ENCODE results near the gene ITPR2. TPM values are rescaled to one million over a fixed set of nuclear protein-coding genes. Genes with fewer than 3 reads are reported as not detected.

Gene ITPR2
- total RNA-seq, 1 experiment from 2014 or later: 4.0 TPM

- Histone ChIP-seq H3K27me3 (ENCODE audit: low read length) (no peaks in the 10 kb centered on the region), H3K4me2 (ENCODE audit: low read length) (peak overlapping the region; percentile 48), H3F3A (ENCODE audit: low read length, unreplicated experiment) (peaks cover 4% of the 10 kb centered on the region), H3K4me3 (ENCODE audit: low read length) (no peak overlapping the region), H3K79me2 (ENCODE audit: low read length) (no peaks in the 10 kb centered on the region), H3K9me3 (ENCODE audit: low read length) (no peaks in the 10 kb centered on the region), H3K4me1 (ENCODE audit: insufficient read depth, low read length) (peaks cover 47% of the 10 kb centered on the region), H3K9me2 (replicated peaks; ENCODE audit: low read length) (no peaks in the 10 kb centered on the region), H4K20me1 (ENCODE audit: low read length) (no peaks in the 10 kb centered on the region), H3K36me3 (ENCODE audit: low read depth, low read length) (no peaks in the 10 kb centered on the region), H2AFZ (ENCODE audit: low read length) (no peak overlapping the region), H3K27ac (ENCODE audit: low read length) (no peak overlapping the region), H3K9ac (ENCODE audit: low read length) (no peak overlapping the region)
- intact Hi-C loops (cut with micrococcal nuclease): loop anchor here (2.0 to 5.0 kb wide), 5 partner anchors 21 to 158 kb away; partner anchors contain the start of gene ITPR2
- POLR2A ChIA-PET (ENCODE audit: unreplicated experiment): interaction anchor here (0.5 to 0.6 kb wide), 4 partner anchors 38 to 886 kb away, joined by 3 to 9 read pairs (median 4); no protein-coding TSS in a partner anchor
- no TSS peak for BruUV-seq (replicated peaks)
- CTCF ChIA-PET: interaction anchor here (1.1 kb wide), 1 partner anchor 43 kb away, joined by 4 read pairs; the partner anchor contains the start of gene ITPR2
- peak; percentile 90 for DNase-seq
- peak; percentile 89 for ATAC-seq
- TF ChIP-seq CTCF (conservative IDR thresholded peaks at IDR 0.05; ENCODE audit: low read depth, low read length): no peak
- no peak for TF ChIP-seq EZH2 (IDR thresholded peaks at IDR 0.05; ENCODE audit: low read length, unreplicated experiment)
- no peak for TF ChIP-seq EZH2phosphoT487 (IDR thresholded peaks at IDR 0.05; ENCODE audit: borderline replicate concordance, low read length)
These were observed 43.0 kb downstream of the ITPR2 start for GRCh38 chr12:26789731-26790644.

GRCh38 chr12:26786865-26787514 lies 46.0 kb downstream of the ITPR2 start:
- Histone ChIP-seq H3F3A (ENCODE audit: low read length, unreplicated experiment) (peaks cover 4% of the 10 kb centered on the region), H3K27me3 (ENCODE audit: low read length) (no peaks in the 10 kb centered on the region), H3K4me3 (ENCODE audit: low read length) (no peak overlapping the region), H3K36me3 (ENCODE audit: low read depth, low read length) (no peaks in the 10 kb centered on the region), H2AFZ (ENCODE audit: low read length) (no peak overlapping the region), H3K9ac (ENCODE audit: low read length) (no peak overlapping the region), H3K79me2 (ENCODE audit: low read length) (no peaks in the 10 kb centered on the region), H3K4me2 (ENCODE audit: low read length) (peak overlapping the region; percentile 20), H3K9me3 (ENCODE audit: low read length) (no peaks in the 10 kb centered on the region), H3K27ac (ENCODE audit: low read length) (0 out of 2 replicates have a peak overlapping the region, but pooled peaks have one; percentile 1), H4K20me1 (ENCODE audit: low read length) (no peaks in the 10 kb centered on the region), H3K4me1 (ENCODE audit: insufficient read depth, low read length) (peaks cover 48% of the 10 kb centered on the region), H3K9me2 (replicated peaks; ENCODE audit: low read length) (no peaks in the 10 kb centered on the region)
- no TSS peak for BruUV-seq (replicated peaks)
- CTCF ChIA-PET: no interaction called here
- intact Hi-C loops (cut with micrococcal nuclease): no loop called here
- TF ChIP-seq CTCF (conservative IDR thresholded peaks at IDR 0.05; ENCODE audit: low read depth, low read length): no peak
- ATAC-seq: peak; percentile 52
- POLR2A ChIA-PET (ENCODE audit: unreplicated experiment): no interaction called here
- peak; percentile 88 for DNase-seq

Measured in PC-3 (cell line).